Breast epithelium (tissue), 3 donors: ENCODE measurements around the gene HTR1E.

Experiments used
- CTCF ChIP-seq, 3 donors: fragments of 450-650 bp; IDR thresholded peaks; one replicate each; pipeline ENCODE4 v1.5.1; 2016 to 2017; ENCODE audit warnings: antibody characterized with exemption in 3 of 3, mild to moderate bottlenecking in 3 of 3, moderate library complexity in 3 of 3
- POLR2A ChIP-seq: fragments of 450-650 bp; IDR thresholded peaks from one replicate; pipeline ENCODE4 v1.6.1; 2016; ENCODE audit warnings: antibody characterized with exemption, mild to moderate bottlenecking, moderate library complexity
- POLR2AphosphoS5 ChIP-seq, 3 donors: sonication (generic); formaldehyde crosslinking; IDR thresholded peaks; one replicate each; pipeline ENCODE4 v1.6.1; 2017; ENCODE audit warnings: antibody characterized with exemption in 3 of 3

- TF ChIP-seq CTCF (IDR thresholded peaks at IDR 0.05) (no peak), POLR2A (no peak), POLR2AphosphoS5 (IDR thresholded peaks at IDR 0.05) (no peak)
Observed at GRCh38 chr6:86961455-86962200, 24.3 kb downstream of the HTR1E start.
